Measurements from ENCODE around the gene PRAF2.

DNA sequence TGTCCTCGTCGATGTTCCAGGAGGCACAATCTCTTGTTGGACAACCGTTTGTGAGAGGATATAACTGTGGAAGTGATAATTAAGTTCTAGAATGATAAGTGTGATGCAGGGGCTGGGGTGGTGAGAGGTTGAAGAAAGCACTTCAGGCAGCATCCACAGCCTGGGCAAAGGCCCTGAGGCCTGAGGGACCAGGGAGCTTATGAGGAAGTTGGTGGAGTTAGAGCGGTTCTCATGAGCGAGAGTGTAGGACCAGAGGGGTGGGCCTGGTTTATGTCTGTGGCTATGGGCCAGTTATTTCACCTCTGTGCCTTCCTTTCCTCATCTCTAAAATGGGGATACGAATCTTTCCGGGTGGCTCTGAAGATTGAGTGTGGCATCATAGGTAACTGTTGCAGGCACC is 12.3 kb downstream of the PRAF2 start:
- TF ChIP-seq, protein P1, sequence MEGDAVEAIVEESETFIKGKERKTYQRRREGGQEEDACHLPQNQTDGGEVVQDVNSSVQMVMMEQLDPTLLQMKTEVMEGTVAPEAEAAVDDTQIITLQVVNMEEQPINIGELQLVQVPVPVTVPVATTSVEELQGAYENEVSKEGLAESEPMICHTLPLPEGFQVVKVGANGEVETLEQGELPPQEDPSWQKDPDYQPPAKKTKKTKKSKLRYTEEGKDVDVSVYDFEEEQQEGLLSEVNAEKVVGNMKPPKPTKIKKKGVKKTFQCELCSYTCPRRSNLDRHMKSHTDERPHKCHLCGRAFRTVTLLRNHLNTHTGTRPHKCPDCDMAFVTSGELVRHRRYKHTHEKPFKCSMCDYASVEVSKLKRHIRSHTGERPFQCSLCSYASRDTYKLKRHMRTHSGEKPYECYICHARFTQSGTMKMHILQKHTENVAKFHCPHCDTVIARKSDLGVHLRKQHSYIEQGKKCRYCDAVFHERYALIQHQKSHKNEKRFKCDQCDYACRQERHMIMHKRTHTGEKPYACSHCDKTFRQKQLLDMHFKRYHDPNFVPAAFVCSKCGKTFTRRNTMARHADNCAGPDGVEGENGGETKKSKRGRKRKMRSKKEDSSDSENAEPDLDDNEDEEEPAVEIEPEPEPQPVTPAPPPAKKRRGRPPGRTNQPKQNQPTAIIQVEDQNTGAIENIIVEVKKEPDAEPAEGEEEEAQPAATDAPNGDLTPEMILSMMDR (IDR thresholded peaks at IDR 0.05 in 4 of 5, conservative IDR thresholded peaks at IDR 0.05 in 1 of 5) = no peak
- no peak for TF ChIP-seq POLR2A (IDR thresholded peaks at IDR 0.05)

All from gastrocnemius medialis (tissue), 4 donors.